H9 (cell line): ENCODE data around the gene ELF5. TPM values are rescaled to one million over a fixed set of nuclear protein-coding genes. Genes with fewer than 3 reads are reported as not detected.

Source experiments
- DNase-seq: peaks from one replicate; pipeline ENCODE4 v3.0.0-alpha.2; 2017
- H2AFZ ChIP-seq: one replicate; pipeline ENCODE4 v1.6.1; 2013; ENCODE audit warnings: mild to moderate bottlenecking, low read length, control low read depth, moderate library complexity
- H2AK5ac ChIP-seq: 2 replicates; pipeline ENCODE4 v1.6.1; 2013; ENCODE audit warnings: low read length, control low read depth, mixed read lengths; ENCODE audit not compliant: insufficient read length
- H2BK120ac ChIP-seq: one replicate; pipeline ENCODE4 v1.6.1; 2013; ENCODE audit warnings: low read depth, mild to moderate bottlenecking, low read length, control low read depth, inconsistent platforms; ENCODE audit not compliant: poor library complexity, severe bottlenecking
- H2BK12ac ChIP-seq: 2 replicates; pipeline ENCODE4 v1.6.1; 2013; ENCODE audit warnings: low read length, control low read depth, mixed read lengths, low read depth; ENCODE audit not compliant: insufficient read length
- H2BK15ac ChIP-seq: 2 replicates; pipeline ENCODE4 v1.6.1; 2013; ENCODE audit warnings: low read depth, low read length, control low read depth
- H2BK20ac ChIP-seq: one replicate; pipeline ENCODE4 v1.6.1; 2013; ENCODE audit warnings: low read depth, mild to moderate bottlenecking, low read length, control low read depth, inconsistent platforms; ENCODE audit not compliant: poor library complexity, severe bottlenecking
- H2BK5ac ChIP-seq: 2 replicates; pipeline ENCODE4 v1.6.1; 2013; ENCODE audit warnings: low read length, control low read depth, mixed read lengths; ENCODE audit not compliant: insufficient read length
- H3K14ac ChIP-seq: 2 replicates; pipeline ENCODE4 v1.6.1; 2013; ENCODE audit warnings: low read length, control low read depth; ENCODE audit not compliant: insufficient read depth
- H3K18ac ChIP-seq: 2 replicates; pipeline ENCODE4 v1.6.1; 2013; ENCODE audit warnings: low read depth, mild to moderate bottlenecking, mixed read lengths, low read length, control low read depth; ENCODE audit not compliant: insufficient read length
- H3K23ac ChIP-seq: 2 replicates; pipeline ENCODE4 v1.6.1; 2013; ENCODE audit warnings: low read length, control low read depth, mixed read lengths, low read depth; ENCODE audit not compliant: insufficient read length
- H3K23me2 ChIP-seq: 2 replicates; pipeline ENCODE4 v1.6.1; 2013; ENCODE audit warnings: low read depth, mild to moderate bottlenecking, mixed read lengths, low read length, control low read depth; ENCODE audit not compliant: insufficient read length, poor library complexity, severe bottlenecking
- H3K27ac ChIP-seq: 2 replicates; pipeline ENCODE4 v1.5.1; 2013; ENCODE audit warnings: low read length, control low read depth, mixed read lengths, low read depth; ENCODE audit not compliant: insufficient read length
- H3K27me3 ChIP-seq: 2 replicates; pipeline ENCODE4 v1.6.1; 2013; ENCODE audit warnings: low read length, control low read depth, inconsistent platforms; ENCODE audit not compliant: insufficient read depth
- H3K4ac ChIP-seq: 2 replicates; pipeline ENCODE4 v1.6.1; 2013; ENCODE audit warnings: low read depth, mild to moderate bottlenecking, control low read depth, inconsistent platforms, low read length, moderate library complexity
- H3K4me1 ChIP-seq: 2 replicates; pipeline ENCODE4 v1.6.1; 2013; ENCODE audit warnings: low read length, control low read depth, inconsistent platforms; ENCODE audit not compliant: insufficient read depth
- H3K4me2 ChIP-seq: 2 replicates; pipeline ENCODE4 v1.6.1; 2013; ENCODE audit warnings: low read length, control low read depth, mixed read lengths; ENCODE audit not compliant: insufficient read length, insufficient read depth
- H3K56ac ChIP-seq: 2 replicates; pipeline ENCODE4 v1.6.1; 2013; ENCODE audit warnings: low read depth, mild to moderate bottlenecking, mixed read lengths, low read length, control low read depth; ENCODE audit not compliant: insufficient read length
- H3K79me1 ChIP-seq: 2 replicates; pipeline ENCODE4 v1.6.1; 2013; ENCODE audit warnings: low read depth, mild to moderate bottlenecking, moderate library complexity, low read length, control low read depth, inconsistent platforms; ENCODE audit not compliant: insufficient read depth, poor library complexity, severe bottlenecking
- H3K79me2 ChIP-seq: 2 replicates; pipeline ENCODE4 v1.6.1; 2013; ENCODE audit warnings: low read length, control low read depth, inconsistent platforms; ENCODE audit not compliant: insufficient read depth
- H3K9ac ChIP-seq: 2 replicates; pipeline ENCODE4 v1.6.1; 2013; ENCODE audit warnings: low read length, control low read depth, mixed read lengths; ENCODE audit not compliant: insufficient read length; ENCODE audit errors: extremely low read depth
- H3K9me3 ChIP-seq: one replicate; pipeline ENCODE4 v1.6.1; 2013; ENCODE audit warnings: low read depth, low read length, inconsistent platforms; ENCODE audit not compliant: control insufficient read depth
- H3T11ph ChIP-seq: one replicate; pipeline ENCODE4 v1.6.1; 2013; ENCODE audit warnings: mild to moderate bottlenecking, low read length, control low read depth, inconsistent platforms
- H4K20me1 ChIP-seq: one replicate; pipeline ENCODE4 v1.6.1; 2013; ENCODE audit not compliant: control insufficient read depth, insufficient read length, insufficient read depth
- H4K5ac ChIP-seq: 2 replicates; pipeline ENCODE4 v1.6.1; 2013; ENCODE audit warnings: low read depth, mild to moderate bottlenecking, mixed read lengths, low read length, control low read depth; ENCODE audit not compliant: insufficient read length
- H4K8ac ChIP-seq: replicated peaks from 2 replicates; pipeline ENCODE4 v1.6.1; 2013; ENCODE audit warnings: low read length, control low read depth, mixed read lengths, low read depth; ENCODE audit not compliant: insufficient read length
- H4K91ac ChIP-seq: 2 replicates; pipeline ENCODE4 v1.6.1; 2013; ENCODE audit warnings: low read depth, mild to moderate bottlenecking, moderate library complexity, mixed read lengths, low read length, control low read depth; ENCODE audit not compliant: insufficient read length
- H3K27ac Mint-ChIP-seq, 3 experiments: 2 replicates in 2 of 3; 3 replicates in 1 of 3; pipeline ENCODE4 v1.8.0; 2020 to 2021; ENCODE audit warnings: mixed read lengths in 3 of 3, mild to moderate bottlenecking in 1 of 3, moderate library complexity in 1 of 3
- H3K27me3 Mint-ChIP-seq: 2 replicates; pipeline ENCODE4 v1.8.0; 2021; ENCODE audit warnings: low read depth, mild to moderate bottlenecking, moderate library complexity, mixed read lengths
- H3K36me3 Mint-ChIP-seq, 3 experiments: 2 replicates in 2 of 3; 3 replicates in 1 of 3; pipeline ENCODE4 v1.8.0; 2020 to 2021; ENCODE audit warnings: low read depth in 3 of 3, mixed read lengths in 3 of 3; ENCODE audit not compliant: insufficient read depth in 1 of 3
- H3K4me1 Mint-ChIP-seq, 2 experiments: 2 replicates each; pipeline ENCODE4 v1.8.0; 2020; ENCODE audit warnings: mixed read lengths in 2 of 2
- H3K4me3 Mint-ChIP-seq, 2 experiments: 2 replicates in 1 of 2; 3 replicates in 1 of 2; pipeline ENCODE4 v1.8.0; 2020 to 2021; ENCODE audit warnings: mild to moderate bottlenecking in 2 of 2, mixed read lengths in 2 of 2, moderate library complexity in 1 of 2
- H3K9me3 Mint-ChIP-seq, 2 experiments: 2 replicates in 1 of 2; 3 replicates in 1 of 2; pipeline ENCODE4 v1.8.0; 2020; ENCODE audit warnings: mild to moderate bottlenecking in 2 of 2, mixed read lengths in 2 of 2, moderate library complexity in 1 of 2
- WGBS: extraction: QIAGEN DNeasy Blood & Tissue Kit; methylation state at CpG from one replicate; pipeline ENCODE4 v1.1.7; 2013; ENCODE audit warnings: missing lambda C conversion rate, low lambda C conversion rate, mixed read lengths; ENCODE audit not compliant: insufficient read length; ENCODE audit errors: extremely low coverage; 5-methylcytosine and 5-hydroxymethylcytosine counted together
- total RNA-seq: library from RNA; stranded (reverse); gene quantifications from 2 replicates; pipeline ENCODE4 v1.2.1, GENCODE V29; 2021
- TF ChIP-seq, protein P1 (sequence below): fragments of 200-600 bp; sonication (generic); conservative IDR thresholded peaks from 3 replicates; pipeline ENCODE4 v1.8.0; 2021; ENCODE audit warnings: antibody characterized with exemption, mild to moderate bottlenecking

The ELF5 gene
- total RNA-seq, 1 experiment from 2014 or later, result not detected

DNA sequence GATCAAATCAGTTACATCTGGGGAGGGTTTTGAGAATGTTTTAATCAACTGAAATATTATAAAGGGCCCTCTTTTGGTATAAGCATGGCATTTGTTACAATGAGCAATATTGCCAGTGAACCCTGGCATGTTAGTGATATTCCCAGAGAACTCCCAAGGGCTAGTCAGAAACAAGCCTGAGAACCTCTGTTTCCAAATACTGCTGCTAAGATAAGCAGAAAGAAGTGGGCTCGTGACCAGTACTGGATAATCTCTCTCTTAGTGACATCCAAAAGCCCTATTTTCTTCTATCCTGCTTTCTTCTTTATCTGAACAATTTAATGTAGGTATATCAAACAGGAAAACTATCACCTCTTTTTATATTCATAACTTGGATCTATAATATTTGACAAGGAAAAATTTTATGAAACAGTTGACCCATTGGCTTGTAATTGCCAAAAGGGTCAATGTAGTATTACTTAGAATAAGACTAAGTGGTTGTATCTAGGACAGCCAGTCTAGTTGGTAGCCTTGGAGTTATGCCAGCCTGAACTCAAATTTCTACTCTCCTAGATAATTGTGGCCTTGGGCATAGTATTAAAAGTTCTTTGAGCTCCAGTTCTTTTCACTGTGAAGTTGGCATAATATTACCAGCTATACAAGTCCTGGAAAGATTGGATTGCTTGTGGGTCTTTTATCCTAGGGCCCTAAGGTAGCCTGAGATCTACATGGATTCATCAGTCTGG, 59.1 kb downstream of the ELF5 start:
- no peak overlapping the region for H2BK120ac ChIP-seq
- H3K4ac ChIP-seq, result no peak overlapping the region
- no peak overlapping the region for H2BK15ac ChIP-seq
- no peak overlapping the region for H3K56ac ChIP-seq
- no peak overlapping the region for H3K14ac ChIP-seq
- no peak overlapping the region for H3K9ac ChIP-seq
- no peak overlapping the region for H3K18ac ChIP-seq
- H4K8ac ChIP-seq, result no peak overlapping the region
- H3K4me1 Mint-ChIP-seq, result peaks cover 8 to 10% of the 10 kb centered on the region in 2 experiments
- TF ChIP-seq, protein P1, sequence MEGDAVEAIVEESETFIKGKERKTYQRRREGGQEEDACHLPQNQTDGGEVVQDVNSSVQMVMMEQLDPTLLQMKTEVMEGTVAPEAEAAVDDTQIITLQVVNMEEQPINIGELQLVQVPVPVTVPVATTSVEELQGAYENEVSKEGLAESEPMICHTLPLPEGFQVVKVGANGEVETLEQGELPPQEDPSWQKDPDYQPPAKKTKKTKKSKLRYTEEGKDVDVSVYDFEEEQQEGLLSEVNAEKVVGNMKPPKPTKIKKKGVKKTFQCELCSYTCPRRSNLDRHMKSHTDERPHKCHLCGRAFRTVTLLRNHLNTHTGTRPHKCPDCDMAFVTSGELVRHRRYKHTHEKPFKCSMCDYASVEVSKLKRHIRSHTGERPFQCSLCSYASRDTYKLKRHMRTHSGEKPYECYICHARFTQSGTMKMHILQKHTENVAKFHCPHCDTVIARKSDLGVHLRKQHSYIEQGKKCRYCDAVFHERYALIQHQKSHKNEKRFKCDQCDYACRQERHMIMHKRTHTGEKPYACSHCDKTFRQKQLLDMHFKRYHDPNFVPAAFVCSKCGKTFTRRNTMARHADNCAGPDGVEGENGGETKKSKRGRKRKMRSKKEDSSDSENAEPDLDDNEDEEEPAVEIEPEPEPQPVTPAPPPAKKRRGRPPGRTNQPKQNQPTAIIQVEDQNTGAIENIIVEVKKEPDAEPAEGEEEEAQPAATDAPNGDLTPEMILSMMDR, result no peak
- H2BK5ac ChIP-seq, result no peak overlapping the region
- H2AK5ac ChIP-seq, result no peak overlapping the region
- H4K20me1 ChIP-seq, result peaks cover under 1% of the 10 kb centered on the region
- no peaks in the 10 kb centered on the region for H3K9me3 Mint-ChIP-seq
- no peak overlapping the region for H3T11ph ChIP-seq
- H3K27ac Mint-ChIP-seq, result no peak overlapping the region
- no peak overlapping the region for H4K5ac ChIP-seq
- no peak overlapping the region for H4K91ac ChIP-seq
- H3K4me3 Mint-ChIP-seq, result no peak overlapping the region
- H3K23me2 ChIP-seq, result no peaks in the 10 kb centered on the region
- H3K79me1 ChIP-seq, result no peaks in the 10 kb centered on the region
- H3K27me3 ChIP-seq, result no peaks in the 10 kb centered on the region
- H3K36me3 Mint-ChIP-seq, result peaks cover 0 to 65% (median 4%) of the 10 kb centered on the region in 3 experiments; a peak in 3 of 7 replicates
- no peaks in the 10 kb centered on the region for H3K27me3 Mint-ChIP-seq
- H3K9me3 ChIP-seq, result no peaks in the 10 kb centered on the region
- H2AFZ ChIP-seq, result no peak overlapping the region
- H3K27ac ChIP-seq, result no peak overlapping the region
- no peak overlapping the region for H3K4me2 ChIP-seq
- no peak overlapping the region for H2BK20ac ChIP-seq
- H3K23ac ChIP-seq, result no peak overlapping the region
- H2BK12ac ChIP-seq, result no peak overlapping the region
- H3K4me1 ChIP-seq, result no peaks in the 10 kb centered on the region
- no peaks in the 10 kb centered on the region for H3K79me2 ChIP-seq
- WGBS, result no CpG with 5 or more reads among the region's 1 CpG
- DNase-seq, result no peak
